KMS-11 (cell line): ENCODE data around the gene AIFM1.

Experiments
- H2AFZ ChIP-seq: fragments of 200-600 bp; sonication (generic); 2 replicates; pipeline ENCODE4 v1.6.1; 2016; ENCODE audit warnings: antibody characterized with exemption, mixed run types, low read depth
- H3K27ac ChIP-seq: fragments of 200-600 bp; sonication (generic); 2 replicates; pipeline ENCODE4 v1.6.1; 2016; ENCODE audit warnings: mild to moderate bottlenecking, mixed run types
- H3K27me3 ChIP-seq: fragments of 200-600 bp; sonication (generic); 2 replicates; pipeline ENCODE4 v1.6.1; 2017; ENCODE audit warnings: mild to moderate bottlenecking, low read depth, mixed run types, moderate library complexity; ENCODE audit not compliant: insufficient read depth
- H3K36me3 ChIP-seq: fragments of 200-600 bp; sonication (generic); 2 replicates; pipeline ENCODE4 v1.6.1; 2017; ENCODE audit warnings: mild to moderate bottlenecking, mixed run types; ENCODE audit not compliant: insufficient read depth
- H3K4me1 ChIP-seq: fragments of 200-600 bp; sonication (generic); 2 replicates; pipeline ENCODE4 v1.6.1; 2016; ENCODE audit warnings: mild to moderate bottlenecking, low read depth, mixed run types; ENCODE audit not compliant: poor library complexity, severe bottlenecking
- H3K4me2 ChIP-seq: fragments of 200-600 bp; sonication (generic); 2 replicates; pipeline ENCODE4 v1.7.0; 2016; ENCODE audit warnings: mild to moderate bottlenecking, mixed run types
- H3K4me3 ChIP-seq: fragments of 200-600 bp; sonication (generic); IDR thresholded peaks from 2 replicates; pipeline ENCODE4 v1.6.1; 2017; ENCODE audit warnings: low read depth, low read length, mixed read lengths; ENCODE audit not compliant: insufficient read depth
- H3K79me2 ChIP-seq: fragments of 200-600 bp; sonication (generic); 2 replicates; pipeline ENCODE4 v1.6.1; 2016; ENCODE audit warnings: low read depth, mixed run types; ENCODE audit not compliant: insufficient read depth
- H3K9ac ChIP-seq: fragments of 200-600 bp; sonication (generic); 2 replicates; pipeline ENCODE4 v1.6.1; 2016; ENCODE audit warnings: mild to moderate bottlenecking, mixed run types
- H4K20me1 ChIP-seq: fragments of 200-600 bp; sonication (generic); 2 replicates; pipeline ENCODE4 v1.6.1; 2016; ENCODE audit warnings: mild to moderate bottlenecking, mixed run types; ENCODE audit not compliant: insufficient read depth
- CTCF ChIP-seq: fragments of 200-600 bp; sonication (generic); conservative IDR thresholded peaks from 2 replicates; pipeline ENCODE4 v1.6.1; 2017; ENCODE audit warnings: low read depth, mild to moderate bottlenecking, antibody characterized with exemption, low read length, moderate library complexity, mixed read lengths

Gene AIFM1

GRCh38 chrX:130139474-130140201 lies 26.0 kb downstream of the AIFM1 start:
- H3K27ac ChIP-seq = no peak overlapping the region

GRCh38 chrX:130136961-130137360 lies 28.7 kb downstream of the AIFM1 start:
- Histone ChIP-seq H3K79me2 (no peaks in the 10 kb centered on the region), H2AFZ (no peak overlapping the region), H3K27ac (no peak overlapping the region), H3K4me2 (no peak overlapping the region), H4K20me1 (no peaks in the 10 kb centered on the region), H3K4me1 (no peaks in the 10 kb centered on the region), H3K4me3 (no peak overlapping the region), H3K27me3 (no peaks in the 10 kb centered on the region), H3K36me3 (no peaks in the 10 kb centered on the region; the same call in 1 of the 2 replicates), H3K9ac (no peak overlapping the region)
- no peak for TF ChIP-seq CTCF

More at GRCh38 chrX:130139474-130140201, 26.0 kb downstream of the AIFM1 start:
- Histone ChIP-seq H3K27me3 (no peaks in the 10 kb centered on the region), H3K4me3 (no peak overlapping the region), H3K4me2 (no peak overlapping the region), H2AFZ (no peak overlapping the region), H3K36me3 (no peaks in the 10 kb centered on the region; the same call in 1 of the 2 replicates), H3K79me2 (no peaks in the 10 kb centered on the region), H4K20me1 (no peaks in the 10 kb centered on the region), H3K9ac (no peak overlapping the region), H3K4me1 (no peaks in the 10 kb centered on the region)
- no peak for TF ChIP-seq CTCF

- Histone ChIP-seq H3K27ac (no peak overlapping the region), H2AFZ (no peak overlapping the region), H3K9ac (no peak overlapping the region), H3K36me3 (no peaks in the 10 kb centered on the region; the same call in 1 of the 2 replicates), H3K4me1 (no peaks in the 10 kb centered on the region), H3K79me2 (no peaks in the 10 kb centered on the region), H3K4me2 (no peak overlapping the region), H4K20me1 (no peaks in the 10 kb centered on the region), H3K27me3 (no peaks in the 10 kb centered on the region), H3K4me3 (no peak overlapping the region)
- TF ChIP-seq CTCF = no peak
Observed at GRCh38 chrX:130136496-130136895, 29.1 kb downstream of the AIFM1 start.

GRCh38 chrX:130130990-130131389 lies 34.7 kb downstream of the AIFM1 start:
- Histone ChIP-seq H3K4me2 (no peak overlapping the region), H2AFZ (no peak overlapping the region), H3K36me3 (no peaks in the 10 kb centered on the region), H3K27ac (no peak overlapping the region), H4K20me1 (no peaks in the 10 kb centered on the region), H3K4me3 (no peak overlapping the region), H3K9ac (no peak overlapping the region), H3K4me1 (no peaks in the 10 kb centered on the region), H3K27me3 (no peaks in the 10 kb centered on the region), H3K79me2 (no peaks in the 10 kb centered on the region)
- TF ChIP-seq CTCF = no peak
